Sigmoid colon (tissue), 7 donors: ENCODE results near the gene KIF7. TPM values are rescaled to one million over a fixed set of nuclear protein-coding genes. Genes with fewer than 3 reads are reported as not detected.

ENCODE experiments used
- DNase-seq: peaks from one replicate; pipeline ENCODE4 v3.0.0-alpha.2; 2019
- H3K27ac ChIP-seq, 4 donors: fragments of 200-600 bp; sonication (generic); one replicate each; pipeline ENCODE4 v1.5.1; 2016 to 2019; ENCODE audit warnings: mild to moderate bottlenecking in 1 of 4
- H3K27me3 ChIP-seq, 3 donors: fragments of 200-600 bp; sonication (generic); one replicate each; pipeline ENCODE4 v1.5.1; 2019; ENCODE audit warnings: mild to moderate bottlenecking in 1 of 3
- H3K36me3 ChIP-seq, 4 donors: fragments of 200-600 bp; sonication (generic); one replicate each; pipeline ENCODE4 v1.5.1; 2016 to 2019
- H3K4me1 ChIP-seq, 4 donors: fragments of 200-600 bp; sonication (generic); one replicate each; pipeline ENCODE4 v1.5.1; 2017 to 2019
- H3K4me3 ChIP-seq, 4 donors: fragments of 200-600 bp; sonication (generic); one replicate each; pipeline ENCODE4 v1.5.1; 2017 to 2019; ENCODE audit warnings: mild to moderate bottlenecking in 2 of 4, moderate library complexity in 1 of 4
- H3K9me3 ChIP-seq, 4 donors: fragments of 200-600 bp in 3 of 4; sonication (generic) in 3 of 4; one replicate each; pipeline versions ENCODE4 v1.5.1 to v1.6.1; 2013 to 2019
- EP300 ChIP-seq, 4 donors: sonication (generic); formaldehyde crosslinking; IDR thresholded peaks; one replicate each; pipeline ENCODE4 v1.6.1; 2017; ENCODE audit warnings: antibody characterized with exemption in 4 of 4
- POLR2A ChIP-seq, 2 donors: fragments of 450-650 bp; IDR thresholded peaks; one replicate each; pipeline ENCODE4 v1.6.1; 2016; ENCODE audit warnings: antibody characterized with exemption in 2 of 2, mild to moderate bottlenecking in 2 of 2, moderate library complexity in 2 of 2
- POLR2AphosphoS5 ChIP-seq, 4 donors: sonication (generic); formaldehyde crosslinking; IDR thresholded peaks; one replicate each; pipeline ENCODE4 v1.6.1; 2017; ENCODE audit warnings: antibody characterized with exemption in 4 of 4
- WGBS, 2 donors: extraction: QIAGEN DNeasy Blood & Tissue Kit; methylation state at CpG; one replicate each; pipeline ENCODE4 v1.1.7; 2013; 5-methylcytosine and 5-hydroxymethylcytosine counted together
- intact Hi-C: fragments of 100-400 bp; cut with DNase I; formaldehyde crosslinking; loops from one replicate; pipeline ENCODE4 v1.15.1; 2023
- polyA plus RNA-seq, 3 donors: library from polyadenylated mRNA; stranded (reverse); fragments of 200-250 nt; gene quantifications; one replicate each; pipeline ENCODE4 v1.2.3, GENCODE V29; 2013
- total RNA-seq, 4 donors: library from RNA; depleted of rRNA; stranded (reverse); fragments of >200 nt; gene quantifications; one replicate each; pipeline ENCODE4 v1.1.0, GENCODE V29; 2016
- TF ChIP-seq, protein P1 (sequence below), 4 experiments: fragments of 450-650 bp in 3 of 4; fragments of 200-600 bp in 1 of 4; IDR thresholded peaks; one replicate each; pipeline ENCODE4 v1.5.1; 2016 to 2019; ENCODE audit warnings: antibody characterized with exemption in 4 of 4, mild to moderate bottlenecking in 3 of 4, moderate library complexity in 2 of 4
- donor health status: healthy with polysubstance abuse.
- donor health status: Bipolar disorder and iron deficiency.
- donor health status: healthy.

Gene KIF7
- total and polyA plus RNA-seq, 7 donors, result 0.46 to 15.2 (median 5.4) TPM

DNA sequence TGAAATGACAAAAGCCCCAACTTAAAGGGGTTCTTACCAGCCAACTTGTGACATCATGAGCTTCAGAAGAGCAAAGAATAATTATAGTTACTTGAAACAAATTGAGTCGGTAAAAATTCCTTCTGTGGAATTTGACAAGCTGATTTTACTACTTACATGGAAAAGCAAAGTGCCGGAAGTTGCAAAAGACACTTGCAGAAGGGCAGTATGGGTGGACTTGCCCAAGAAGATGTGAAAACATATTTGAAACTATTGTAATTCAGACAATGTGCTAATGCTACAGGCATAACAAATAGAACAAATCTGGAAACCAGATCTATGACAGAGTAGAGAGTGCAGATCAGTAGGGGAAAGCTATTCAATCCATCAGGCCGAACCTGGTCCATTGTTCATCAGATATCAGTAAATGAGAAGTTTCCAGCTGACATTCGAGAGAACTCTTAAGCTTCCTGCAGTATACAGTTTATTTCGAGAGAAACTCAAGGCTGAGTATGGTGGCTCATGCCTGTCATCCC, 2.5 kb upstream of the KIF7 start:
- TF ChIP-seq, protein P1, sequence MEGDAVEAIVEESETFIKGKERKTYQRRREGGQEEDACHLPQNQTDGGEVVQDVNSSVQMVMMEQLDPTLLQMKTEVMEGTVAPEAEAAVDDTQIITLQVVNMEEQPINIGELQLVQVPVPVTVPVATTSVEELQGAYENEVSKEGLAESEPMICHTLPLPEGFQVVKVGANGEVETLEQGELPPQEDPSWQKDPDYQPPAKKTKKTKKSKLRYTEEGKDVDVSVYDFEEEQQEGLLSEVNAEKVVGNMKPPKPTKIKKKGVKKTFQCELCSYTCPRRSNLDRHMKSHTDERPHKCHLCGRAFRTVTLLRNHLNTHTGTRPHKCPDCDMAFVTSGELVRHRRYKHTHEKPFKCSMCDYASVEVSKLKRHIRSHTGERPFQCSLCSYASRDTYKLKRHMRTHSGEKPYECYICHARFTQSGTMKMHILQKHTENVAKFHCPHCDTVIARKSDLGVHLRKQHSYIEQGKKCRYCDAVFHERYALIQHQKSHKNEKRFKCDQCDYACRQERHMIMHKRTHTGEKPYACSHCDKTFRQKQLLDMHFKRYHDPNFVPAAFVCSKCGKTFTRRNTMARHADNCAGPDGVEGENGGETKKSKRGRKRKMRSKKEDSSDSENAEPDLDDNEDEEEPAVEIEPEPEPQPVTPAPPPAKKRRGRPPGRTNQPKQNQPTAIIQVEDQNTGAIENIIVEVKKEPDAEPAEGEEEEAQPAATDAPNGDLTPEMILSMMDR (IDR thresholded peaks at IDR 0.05), result no peak
- TF ChIP-seq EP300 (IDR thresholded peaks at IDR 0.05) (no peak), POLR2AphosphoS5 (IDR thresholded peaks at IDR 0.05) (no peak), POLR2A (IDR thresholded peaks at IDR 0.05) (no peak)
- Histone ChIP-seq H3K4me3 (no peak overlapping the region), H3K27ac (no peak overlapping the region), H3K4me1 (peaks cover 0 to 20% (median 14%) of the 10 kb centered on the region in 4 donors), H3K27me3 (no peaks in the 10 kb centered on the region), H3K36me3 (no peaks in the 10 kb centered on the region), H3K9me3 (no peaks in the 10 kb centered on the region)
- WGBS, 2 donors, result 88 to 92% methylated on average over 5 of the region's 5 CpGs
- intact Hi-C loops, result loop anchor here (5.0 kb wide), 1 partner anchor 35 kb away; the partner anchor contains the start of genes PEX11A and WDR93
- DNase-seq, result no peak

DNA sequence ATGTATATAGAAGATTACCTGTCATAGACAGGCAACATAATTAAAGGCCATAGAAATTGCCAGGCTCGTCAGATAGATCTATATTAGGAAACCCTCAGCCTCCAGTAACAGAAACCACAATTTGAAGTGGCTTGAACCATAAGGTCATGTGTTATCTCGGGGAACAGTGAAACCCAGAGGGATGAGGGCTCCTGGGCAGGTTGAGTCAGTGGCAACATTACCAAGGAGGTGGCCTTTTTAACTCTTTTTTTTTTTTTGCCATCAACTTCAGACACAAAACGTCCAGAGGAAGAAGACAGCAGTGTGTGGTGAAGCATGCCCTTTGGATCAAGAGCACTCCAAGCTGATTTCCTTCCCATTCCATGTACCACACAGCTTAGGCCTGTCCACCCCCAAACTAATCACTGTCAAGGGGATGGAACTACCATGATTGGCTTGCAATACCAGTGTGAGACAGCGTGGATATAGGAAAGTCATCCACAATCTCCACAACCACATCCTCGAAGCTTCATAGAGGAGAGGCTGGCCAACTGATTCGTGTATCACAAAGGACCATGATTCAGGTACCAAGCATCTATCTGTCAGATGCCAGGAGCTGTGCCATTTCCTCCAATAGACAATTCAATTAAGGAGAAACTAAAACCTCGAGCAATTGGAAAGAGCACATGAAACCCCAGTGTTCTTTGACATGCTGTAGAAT, 999 bp upstream of the KIF7 start:
- Histone ChIP-seq H3K4me3 (no peak overlapping the region), H3K27me3 (no peaks in the 10 kb centered on the region), H3K9me3 (no peaks in the 10 kb centered on the region), H3K36me3 (no peaks in the 10 kb centered on the region), H3K4me1 (peaks cover 0 to 20% (median 14%) of the 10 kb centered on the region in 4 donors), H3K27ac (no peak overlapping the region)
- intact Hi-C loops, result loop anchor here (5.0 kb wide), 1 partner anchor 36 kb away; the partner anchor contains the start of genes PEX11A and WDR93
- DNase-seq, result peak; percentile 9
- WGBS, 2 donors, result 70 to 79% methylated on average over 7 of the region's 7 CpGs
- TF ChIP-seq POLR2A (IDR thresholded peaks at IDR 0.05), result no peak
- TF ChIP-seq EP300 (IDR thresholded peaks at IDR 0.05), result no peak
- TF ChIP-seq, protein P1 (IDR thresholded peaks at IDR 0.05), result no peak
- TF ChIP-seq POLR2AphosphoS5 (IDR thresholded peaks at IDR 0.05), result no peak

DNA sequence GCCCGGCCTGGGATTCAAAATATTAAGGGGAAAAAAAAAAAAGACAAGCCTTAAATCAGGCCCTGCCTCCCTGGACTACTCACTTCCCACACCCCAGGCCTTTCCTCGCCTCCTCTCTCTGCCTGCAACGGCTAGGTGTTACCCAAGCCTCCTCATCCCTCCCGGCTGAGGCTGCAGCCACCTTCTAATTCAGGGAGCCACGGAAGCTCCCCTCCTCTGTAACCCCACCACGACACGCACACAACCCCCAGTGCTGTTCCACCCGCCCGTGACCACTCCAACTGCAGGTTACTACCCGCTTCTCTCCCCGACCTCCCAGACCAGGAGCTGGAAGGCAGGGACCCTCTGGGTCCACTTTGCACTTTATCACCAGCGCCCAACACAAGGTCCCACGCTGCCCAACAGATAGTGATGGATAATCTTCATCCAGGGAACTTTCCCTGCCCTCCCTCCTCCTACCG, 936 bp downstream of the KIF7 start:
- Histone ChIP-seq H3K4me3 (peak overlapping the region; percentile 63 to 92 (median 76)), H3K9me3 (no peaks in the 10 kb centered on the region), H3K4me1 (peaks cover 0 to 20% (median 14%) of the 10 kb centered on the region in 4 donors), H3K36me3 (no peaks in the 10 kb centered on the region), H3K27me3 (no peaks in the 10 kb centered on the region), H3K27ac (peak overlapping the region; percentile 54 to 86 (median 76))
- peak; percentile 51 for DNase-seq
- TF ChIP-seq, protein P1 (IDR thresholded peaks at IDR 0.05), result no peak
- 51 to 59% methylated on average over 14 of the region's 14 CpGs for WGBS, 2 donors
- intact Hi-C loops, result no loop called here

DNA sequence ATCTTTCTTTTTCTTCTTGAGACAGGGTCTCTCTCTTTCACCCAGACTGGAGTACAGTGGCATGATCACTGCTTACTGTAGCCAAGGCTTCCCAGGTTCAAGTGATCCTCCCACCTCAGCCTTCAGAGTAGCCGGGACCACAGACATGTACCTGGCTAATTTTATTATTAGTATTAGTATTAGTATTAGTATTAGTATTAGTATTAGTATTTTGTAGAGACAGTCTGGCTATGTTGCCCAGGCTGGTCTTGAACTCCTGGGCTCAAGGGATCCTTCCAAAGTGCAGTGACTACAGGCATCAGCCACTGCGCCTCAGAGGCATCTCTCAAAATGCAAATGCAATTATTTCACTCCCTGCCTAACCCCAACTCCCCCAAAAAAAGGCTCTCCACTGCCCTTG, 1.7 kb downstream of the KIF7 start:
- Histone ChIP-seq H3K9me3 (no peaks in the 10 kb centered on the region), H3K36me3 (peaks cover 0 to 3% (median 0%) of the 10 kb centered on the region in 4 donors), H3K4me3 (no peak overlapping the region), H3K27ac (no peak overlapping the region), H3K4me1 (peaks cover 0 to 20% (median 14%) of the 10 kb centered on the region in 4 donors), H3K27me3 (no peaks in the 10 kb centered on the region)
- peak; percentile 40 for DNase-seq
- intact Hi-C loops, result no loop called here
- TF ChIP-seq POLR2AphosphoS5 (IDR thresholded peaks at IDR 0.05), result no peak
- TF ChIP-seq, protein P1 (IDR thresholded peaks at IDR 0.05), result no peak
- TF ChIP-seq POLR2A (IDR thresholded peaks at IDR 0.05), result no peak
- no peak for TF ChIP-seq EP300 (IDR thresholded peaks at IDR 0.05)
- WGBS, 2 donors, result 97 to 98% methylated on average over 2 of the region's 2 CpGs
